Thyroid gland (tissue), 4 donors: Measurements from ENCODE around the gene XPNPEP1. TPM values are rescaled to one million over a fixed set of nuclear protein-coding genes. Genes with fewer than 3 reads are reported as not detected.

Source experiments
- DNase-seq, 2 donors: peaks; one replicate each; pipeline ENCODE4 v3.0.0-alpha.2; 2019
- H3K27ac ChIP-seq, 3 donors: fragments of 200-600 bp; sonication (generic); 1 replicate in 2 of 3; 2 replicates in 1 of 3; pipeline ENCODE4 v1.5.1; 2016 to 2019; ENCODE audit warnings: mild to moderate bottlenecking in 1 of 3, moderate library complexity in 1 of 3
- H3K27me3 ChIP-seq: fragments of 200-600 bp; sonication (generic); one replicate; pipeline ENCODE4 v1.5.1; 2019
- H3K36me3 ChIP-seq, 2 donors: fragments of 200-600 bp; sonication (generic); one replicate each; pipeline ENCODE4 v1.5.1; 2016 to 2019
- H3K4me1 ChIP-seq, 2 donors: fragments of 200-600 bp; sonication (generic); one replicate each; pipeline ENCODE4 v1.5.1; 2017 to 2019
- H3K4me3 ChIP-seq, 3 donors: fragments of 200-600 bp; sonication (generic); replicated peaks in 1 of 3; 1 replicate in 2 of 3; 2 replicates in 1 of 3; pipeline ENCODE4 v1.5.1; 2016; ENCODE audit warnings: mild to moderate bottlenecking in 1 of 3
- H3K9me3 ChIP-seq: fragments of 200-600 bp; sonication (generic); one replicate; pipeline ENCODE4 v1.5.1; 2017
- CTCF ChIP-seq, 6 experiments: fragments of 200-600 bp in 3 of 6; fragments of 450-650 bp in 3 of 6; sonication (generic) in 3 of 6; IDR thresholded peaks; one replicate each; pipeline ENCODE4 v1.5.1; 2016 to 2019; ENCODE audit warnings: antibody characterized with exemption in 6 of 6, mild to moderate bottlenecking in 2 of 6, inconsistent platforms in 1 of 6, moderate library complexity in 1 of 6
- POLR2A ChIP-seq, 2 donors: fragments of 450-650 bp; IDR thresholded peaks; one replicate each; pipeline ENCODE4 v1.6.1; 2017; ENCODE audit warnings: antibody characterized with exemption in 2 of 2, mild to moderate bottlenecking in 2 of 2, moderate library complexity in 1 of 2
- WGBS, 2 donors: methylation state at CpG; one replicate each; pipeline ENCODE4 v1.1.5; 2017; 5-methylcytosine and 5-hydroxymethylcytosine counted together
- intact Hi-C: fragments of 100-400 bp; cut with DNase I; formaldehyde crosslinking; loops from one replicate; pipeline ENCODE4 v1.15.1; 2023
- total RNA-seq, 4 donors: library from RNA; depleted of rRNA; stranded (reverse); fragments of >200 nt; gene quantifications; one replicate each; pipeline ENCODE4 v1.2.3, GENCODE V29; 2016

XPNPEP1 gene
- total RNA-seq, 4 donors from 2014 or later = 72.7 to 89.0 (median 84.0) TPM

DNA sequence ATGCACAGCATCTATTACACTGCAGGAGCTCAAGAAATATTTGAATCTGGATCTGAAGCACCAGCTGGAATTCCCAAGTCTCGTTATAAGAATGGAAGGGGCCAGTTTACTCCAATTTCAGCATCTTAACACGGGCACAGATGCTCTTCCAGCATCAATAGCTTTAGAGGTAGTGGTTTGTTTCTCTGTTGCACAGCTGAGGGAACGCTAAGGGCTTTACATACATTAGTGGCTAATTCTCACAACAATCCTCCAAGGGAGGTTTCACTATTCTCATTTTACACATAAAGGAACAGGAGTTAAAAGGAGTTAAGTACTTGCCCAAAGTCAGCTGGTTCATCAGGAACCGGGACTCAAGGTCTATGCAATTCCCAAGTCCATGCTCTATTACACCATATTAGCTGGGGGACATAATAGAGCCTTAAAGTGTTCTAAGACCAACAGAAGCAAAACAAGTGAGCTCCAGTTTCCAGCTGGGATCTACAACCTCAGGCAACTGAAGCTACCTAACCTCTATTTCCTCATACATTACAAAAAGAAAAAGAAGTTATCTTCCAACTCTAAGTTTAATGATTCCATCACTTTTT lies 9.9 kb downstream of the XPNPEP1 start:
- Histone ChIP-seq H3K36me3 (peaks cover 0 to 11% of the 10 kb centered on the region in 2 donors), H3K4me3 (no peak overlapping the region), H3K4me1 (peaks cover 0 to 13% of the 10 kb centered on the region in 2 donors), H3K27ac (no peak overlapping the region), H3K27me3 (no peaks in the 10 kb centered on the region), H3K9me3 (no peaks in the 10 kb centered on the region)
- TF ChIP-seq POLR2A (IDR thresholded peaks at IDR 0.05) (no peak), CTCF (IDR thresholded peaks at IDR 0.05) (no peak)
- WGBS, 2 donors = 65 to 87% methylated on average over 4 of the region's 4 CpGs
- DNase-seq = no peak
- intact Hi-C loops = no loop called here

DNA sequence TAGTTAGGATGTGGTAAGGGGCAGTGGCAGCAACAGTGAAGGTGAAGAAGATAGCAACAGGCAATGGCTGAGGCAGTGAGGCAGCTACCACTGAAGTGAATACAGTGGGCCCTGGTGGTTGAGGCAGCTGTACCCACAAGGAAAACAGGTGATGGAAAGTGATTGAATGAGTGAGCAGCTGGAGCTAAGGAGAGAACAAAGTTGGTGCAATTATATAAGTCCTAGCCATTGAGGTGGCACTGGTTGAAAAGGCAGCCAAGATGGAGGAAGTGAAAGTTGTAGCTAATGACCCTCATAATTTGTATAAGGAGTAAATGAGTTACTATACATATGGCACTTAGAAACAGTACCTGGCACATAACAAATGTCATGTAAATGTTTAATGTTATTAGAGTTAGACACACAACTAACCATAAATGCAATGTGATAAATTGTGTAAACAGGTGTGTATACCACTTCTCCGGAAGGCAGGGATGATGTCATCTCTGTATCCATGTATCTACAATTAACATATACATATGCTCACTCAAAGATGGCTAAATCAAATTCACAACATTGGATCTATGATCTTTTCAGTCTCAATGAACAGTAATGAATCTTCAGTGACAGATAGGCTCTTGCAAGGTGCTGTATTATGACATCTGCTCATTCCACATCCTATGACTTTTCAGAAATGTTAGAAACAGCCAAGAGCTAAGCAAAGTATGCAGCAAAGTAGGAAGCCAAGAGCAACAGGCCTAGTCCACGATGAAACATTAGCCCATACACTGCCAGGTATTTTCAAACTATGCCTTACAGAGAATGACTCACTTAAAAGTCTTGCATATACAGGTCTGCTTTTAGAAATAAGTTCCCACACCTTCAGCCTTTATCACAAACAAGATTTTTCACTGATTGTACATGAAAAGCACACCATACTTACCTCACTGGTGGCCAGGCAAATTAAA lies 10.7 kb downstream of the XPNPEP1 start:
- TF ChIP-seq POLR2A (IDR thresholded peaks at IDR 0.05) (no peak), CTCF (IDR thresholded peaks at IDR 0.05) (no peak)
- 66 to 88% methylated on average over 2 of the region's 2 CpGs for WGBS, 2 donors
- H3K4me1 ChIP-seq = peaks cover 0 to 16% of the 10 kb centered on the region in 2 donors
- intact Hi-C loops = no loop called here
- no peak overlapping the region for H3K27ac ChIP-seq
- peaks cover 0 to 11% of the 10 kb centered on the region in 2 donors for H3K36me3 ChIP-seq
- no peak overlapping the region for H3K4me3 ChIP-seq
- no peaks in the 10 kb centered on the region for H3K9me3 ChIP-seq
- H3K27me3 ChIP-seq = no peaks in the 10 kb centered on the region
- DNase-seq = no peak

DNA sequence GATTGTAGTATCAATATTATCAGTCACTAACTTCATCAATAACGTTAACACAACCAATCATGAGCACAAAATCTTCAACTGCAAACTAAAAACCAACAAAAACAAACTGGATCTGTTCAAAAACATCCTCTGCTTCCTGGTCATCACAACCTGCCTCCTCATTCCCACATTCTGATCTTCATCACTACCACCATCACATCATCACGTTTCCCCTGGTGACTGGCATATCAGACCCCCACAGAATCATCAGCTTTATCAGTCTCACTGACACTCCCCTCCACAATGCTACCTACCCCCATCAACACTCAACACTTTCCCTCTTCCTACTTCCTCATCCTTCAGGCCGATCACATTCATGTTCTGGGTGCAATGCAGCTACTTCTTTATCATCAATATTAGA lies 11.4 kb downstream of the XPNPEP1 start:
- TF ChIP-seq CTCF (IDR thresholded peaks at IDR 0.05) (no peak), POLR2A (IDR thresholded peaks at IDR 0.05) (no peak)
- Histone ChIP-seq H3K4me1 (peaks cover 0 to 16% of the 10 kb centered on the region in 2 donors), H3K27ac (no peak overlapping the region), H3K4me3 (no peak overlapping the region), H3K9me3 (no peaks in the 10 kb centered on the region), H3K36me3 (peaks cover 0 to 11% of the 10 kb centered on the region in 2 donors), H3K27me3 (no peaks in the 10 kb centered on the region)
- no peak for DNase-seq
- intact Hi-C loops = no loop called here
- 91 to 93% methylated on average over 3 of the region's 3 CpGs for WGBS, 2 donors

GRCh38 chr10:109906316-109906715 lies 17.0 kb downstream of the XPNPEP1 start:
- Histone ChIP-seq H3K27ac (no peak overlapping the region), H3K27me3 (no peaks in the 10 kb centered on the region), H3K9me3 (no peaks in the 10 kb centered on the region), H3K4me3 (no peak overlapping the region), H3K36me3 (no peaks in the 10 kb centered on the region), H3K4me1 (peaks cover 10 to 22% of the 10 kb centered on the region in 2 donors)
- no peak for TF ChIP-seq CTCF (IDR thresholded peaks at IDR 0.05)
- no peak for TF ChIP-seq POLR2A (IDR thresholded peaks at IDR 0.05)
- no peak for DNase-seq
- intact Hi-C loops = no loop called here
- 89 to 100% methylated on average over 1 of the region's 1 CpG for WGBS, 2 donors

- 96 to 99% methylated on average over 2 of the region's 2 CpGs for WGBS, 2 donors
- intact Hi-C loops = no loop called here
- Histone ChIP-seq H3K27ac (no peak overlapping the region), H3K9me3 (no peaks in the 10 kb centered on the region), H3K4me1 (peaks cover 16 to 33% of the 10 kb centered on the region in 2 donors), H3K36me3 (no peaks in the 10 kb centered on the region), H3K27me3 (no peaks in the 10 kb centered on the region), H3K4me3 (no peak overlapping the region)
- no peak for DNase-seq
- TF ChIP-seq POLR2A (IDR thresholded peaks at IDR 0.05) (no peak), CTCF (IDR thresholded peaks at IDR 0.05) (no peak)
Measured at GRCh38 chr10:109904397-109904796, 18.9 kb downstream of the XPNPEP1 start.
